AG10803 (cell line): ENCODE data around the gene LPP.

Source experiments
- DNase-seq: peaks from one replicate; pipeline ENCODE4 v3.0.0; 2010; ENCODE audit warnings: low read depth
- H3K4me3 ChIP-seq: 2 replicates; pipeline ENCODE4 v1.5.1; 2011; ENCODE audit warnings: mild to moderate bottlenecking, low read length, control low read depth
- CTCF ChIP-seq: conservative IDR thresholded peaks from 2 replicates; pipeline ENCODE4 v1.5.1; 2011; ENCODE audit warnings: mild to moderate bottlenecking, low read length, control low read depth, inconsistent platforms

LPP gene

GRCh38 chr3:188905547-188905946, 751.6 kb downstream of the LPP start:
- H3K4me3 ChIP-seq = no peak overlapping the region
- no peak for DNase-seq
- no peak for TF ChIP-seq CTCF

GRCh38 chr3:188906236-188906635, 752.3 kb downstream of the LPP start:
- no peak overlapping the region for H3K4me3 ChIP-seq
- no peak for TF ChIP-seq CTCF
- no peak for DNase-seq

- DNase-seq = no peak
- no peak for TF ChIP-seq CTCF
- no peak overlapping the region for H3K4me3 ChIP-seq
Measured at GRCh38 chr3:188908002-188908850, 754.3 kb downstream of the LPP start.

- no peak overlapping the region for H3K4me3 ChIP-seq
- TF ChIP-seq CTCF = no peak
- DNase-seq = no peak
Measured at GRCh38 chr3:188911026-188911850, 757.3 kb downstream of the LPP start.

GRCh38 chr3:188913084-188913483, 759.1 kb downstream of the LPP start:
- no peak for DNase-seq
- TF ChIP-seq CTCF = no peak
- H3K4me3 ChIP-seq = no peak overlapping the region

GRCh38 chr3:188914552-188914951, 760.6 kb downstream of the LPP start:
- DNase-seq = peak; percentile 56
- no peak overlapping the region for H3K4me3 ChIP-seq
- no peak for TF ChIP-seq CTCF
